8988T (cell line): ENCODE results near the gene MYLK3.
"Not testable (repeated sequence)": the region's sequence is repeated elsewhere in the genome, so short reads cannot be mapped to it uniquely, and the experiment has no call there.

Experiments used
- DNase-seq: peaks from one replicate; pipeline ENCODE4 v3.0.0; 2011

The MYLK3 gene

DNA sequence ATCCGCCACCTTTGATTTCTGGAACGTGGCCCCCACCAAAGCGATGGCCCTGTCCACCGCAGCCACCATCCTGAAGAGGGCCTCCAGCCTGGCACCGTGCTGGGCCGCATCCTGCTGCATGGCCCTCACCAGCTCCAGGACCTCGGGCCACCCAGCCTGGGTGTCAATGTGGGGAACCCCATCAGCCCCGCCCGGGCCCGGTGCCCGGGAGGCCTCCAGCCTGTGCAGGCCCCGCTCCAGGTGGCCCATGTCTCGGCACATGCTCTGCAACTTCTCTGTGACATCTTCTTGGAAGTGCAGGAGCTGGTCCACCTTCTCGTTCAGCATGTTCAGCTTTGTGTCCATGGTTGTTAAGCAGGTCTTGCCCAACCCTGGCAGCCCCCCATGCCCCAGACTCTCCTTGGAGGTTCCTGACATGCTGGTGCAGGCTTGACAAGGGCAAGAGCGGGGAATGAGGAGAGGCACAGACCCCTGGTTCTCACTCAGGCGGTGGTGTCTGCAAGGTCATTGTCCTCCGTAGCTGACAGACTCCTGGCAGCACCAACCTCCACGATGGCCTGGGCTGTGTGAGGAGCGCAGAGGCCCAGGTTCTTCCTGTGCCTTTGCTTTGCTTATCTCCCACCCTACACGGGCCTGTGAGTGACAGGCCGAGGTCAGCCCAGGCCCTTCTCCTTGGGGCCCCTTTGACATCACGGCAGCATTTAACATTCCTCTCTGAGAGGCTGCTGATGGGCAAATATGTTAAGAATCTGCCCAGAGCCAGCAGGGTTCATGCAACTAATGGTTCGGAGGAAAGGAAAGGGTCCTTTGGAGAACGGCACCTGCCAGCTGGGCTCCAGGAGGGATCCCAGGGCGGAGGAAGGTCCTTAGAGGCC lies at the start of gene MYLK3:
Gene MYLK3 (minus strand): TSS at position 568 of the 875 bp plus-strand sequence. CDS start 151 bp downstream, at position 417.
- DNase-seq = no peak

DNA sequence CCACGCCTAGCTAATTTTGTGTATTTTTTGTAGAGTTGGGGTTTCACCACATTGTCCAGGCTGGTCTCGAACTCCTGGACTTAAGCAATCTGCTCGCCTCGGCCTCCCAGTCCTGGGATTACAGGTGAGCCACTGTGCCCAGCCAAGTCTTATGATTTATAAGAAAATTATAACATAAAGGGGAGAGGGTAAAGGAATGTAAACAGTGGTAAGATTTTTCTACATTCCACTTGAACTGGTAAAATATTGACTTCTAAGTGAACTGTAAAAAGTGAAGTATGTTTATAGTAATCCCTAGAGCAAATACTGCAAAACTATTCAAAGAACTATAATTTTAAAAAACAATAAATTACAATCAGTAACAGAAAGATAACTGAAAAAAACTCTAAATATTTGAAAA lies 49.4 kb upstream of the MYLK3 start:
- DNase-seq = no peak

DNA sequence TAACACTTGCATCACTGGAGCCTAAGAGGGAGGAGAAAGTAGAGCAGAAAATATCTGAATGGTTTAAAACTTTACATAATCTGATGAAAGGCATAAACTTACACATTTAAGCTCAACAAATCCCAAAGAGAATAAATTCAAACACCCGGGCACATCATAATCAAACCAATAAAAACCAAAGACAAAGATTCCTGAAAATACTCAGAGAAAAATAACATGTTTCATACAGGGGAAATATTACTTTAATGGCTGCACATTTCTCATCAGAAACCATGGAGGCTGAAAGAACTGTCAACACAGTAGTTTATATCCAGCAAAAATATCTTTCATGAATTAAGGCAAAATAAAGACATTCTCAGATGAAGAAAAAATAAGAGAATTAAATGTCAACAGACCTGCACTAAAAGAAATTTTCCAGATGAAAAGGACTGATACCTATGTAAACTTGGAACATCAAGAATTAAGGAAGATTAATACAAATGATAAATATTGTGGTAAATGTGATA lies 48.7 kb upstream of the MYLK3 start:
- DNase-seq = no peak

DNA sequence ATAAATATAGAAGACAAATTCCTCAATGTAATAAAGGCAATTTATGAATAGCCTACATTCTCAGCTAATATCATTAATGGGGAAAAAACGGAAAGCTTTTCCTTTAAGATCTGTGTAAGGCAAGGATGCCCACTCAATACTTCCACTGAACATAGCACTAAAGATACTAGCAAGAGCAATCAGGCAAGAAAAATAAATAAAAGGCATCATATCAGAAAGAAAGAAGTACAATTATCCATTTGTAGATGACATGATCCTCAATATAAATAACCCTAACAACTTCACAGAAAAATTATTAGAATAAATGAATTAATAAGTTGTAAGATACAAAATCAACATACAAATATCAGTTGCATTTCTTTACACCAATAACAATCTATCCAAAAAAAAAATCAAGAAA lies 45.7 kb upstream of the MYLK3 start:
- no peak for DNase-seq

DNA sequence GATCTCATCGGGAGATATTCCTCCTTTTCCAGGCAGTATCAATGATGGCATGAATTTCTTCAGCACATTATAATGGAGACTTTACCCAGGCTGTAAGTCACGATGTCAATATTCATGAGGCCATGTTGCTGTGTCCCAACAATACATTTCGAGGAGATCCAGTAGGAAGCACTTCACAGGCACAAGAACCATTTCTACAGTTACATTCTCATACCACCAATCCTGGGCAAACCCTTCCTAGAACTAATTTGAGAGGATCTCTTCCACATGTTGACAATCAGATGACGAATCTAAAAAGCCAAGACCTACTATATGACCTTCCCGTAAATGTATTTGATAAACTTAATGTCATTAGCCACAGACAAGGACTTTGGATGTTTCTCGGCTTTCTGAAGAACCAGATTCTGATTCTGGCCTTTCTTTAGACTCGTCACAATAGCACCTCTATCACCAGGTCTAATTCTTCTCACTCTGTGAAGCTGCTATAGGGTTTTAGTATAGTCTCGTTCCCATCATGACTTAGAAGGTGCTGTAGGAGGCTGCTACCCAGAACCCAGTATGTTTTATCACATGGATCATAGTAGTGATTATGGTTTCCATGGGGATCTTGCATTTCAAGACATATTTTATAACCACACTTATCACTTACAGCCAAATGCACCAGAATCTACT lies 42.6 kb upstream of the MYLK3 start:
- DNase-seq = no peak

DNA sequence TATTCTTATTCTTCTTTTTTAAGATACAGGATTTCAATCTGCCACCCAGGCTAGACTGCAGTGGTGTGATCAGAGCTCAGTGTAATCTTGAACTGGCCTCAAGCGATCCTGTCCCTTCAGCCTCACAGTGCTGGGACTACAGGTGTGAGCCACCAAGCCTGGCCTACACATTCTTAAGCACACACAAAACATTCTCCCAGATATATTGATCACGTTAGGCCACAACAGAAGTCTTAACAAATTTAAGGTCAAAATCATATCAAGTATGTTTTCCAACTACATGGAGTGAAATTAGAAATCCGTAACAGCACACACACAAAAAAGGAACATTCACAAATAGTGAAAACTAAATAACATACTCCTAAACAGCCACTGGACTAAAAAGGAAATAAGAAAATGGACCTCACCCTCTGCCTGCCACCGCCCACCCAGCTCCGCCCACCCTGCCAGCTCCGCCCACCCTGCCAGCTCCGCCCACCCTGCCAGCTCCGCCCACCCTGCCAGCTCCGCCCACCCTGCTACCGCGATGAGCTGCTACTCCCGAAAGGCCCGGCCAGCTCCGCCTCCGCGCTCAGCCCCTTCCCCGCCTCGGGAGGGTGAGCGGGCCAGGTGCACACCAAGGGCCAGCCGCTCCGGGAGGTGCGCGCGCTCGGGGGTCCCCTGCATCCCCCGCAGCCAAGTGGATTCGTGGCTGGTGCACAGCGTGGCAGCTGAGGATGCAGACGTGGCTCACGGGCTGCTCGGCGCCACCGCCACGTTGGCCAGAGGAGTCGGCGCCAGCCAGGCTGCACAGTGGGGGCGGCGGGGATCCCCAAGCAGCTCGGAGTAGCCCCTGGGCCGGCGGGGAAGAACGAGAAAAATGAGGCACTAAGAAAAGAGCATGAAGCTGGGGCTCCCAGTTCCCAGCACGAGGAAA lies 41.6 kb upstream of the MYLK3 start:
- peak; percentile 81 for DNase-seq

DNA sequence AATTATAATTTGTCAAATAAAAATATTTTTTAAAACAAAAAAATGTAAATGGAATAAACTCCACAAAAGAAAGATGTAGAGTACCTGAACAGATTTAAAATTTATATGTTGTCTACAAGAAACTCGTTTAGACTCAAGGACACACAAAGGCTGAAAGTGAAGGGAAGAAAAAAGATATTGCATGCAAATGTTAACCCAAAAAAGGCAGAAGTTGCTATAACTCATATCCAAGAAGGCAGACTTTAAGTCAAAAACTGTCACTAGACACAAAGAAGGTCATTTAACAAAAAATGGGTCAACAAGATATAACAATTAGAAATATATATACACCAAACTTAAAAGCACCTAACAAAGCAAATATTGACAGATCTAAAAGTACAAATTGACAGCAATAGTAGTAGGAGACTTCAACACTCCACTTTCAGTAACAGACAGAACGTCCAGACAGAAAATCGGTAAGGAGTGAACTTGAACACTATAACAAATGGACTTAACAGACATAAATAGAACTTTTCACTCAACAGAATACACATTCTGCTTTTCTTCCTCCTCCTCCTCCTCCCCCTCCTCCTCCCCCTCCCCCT lies 40.8 kb upstream of the MYLK3 start:
- no peak for DNase-seq

DNA sequence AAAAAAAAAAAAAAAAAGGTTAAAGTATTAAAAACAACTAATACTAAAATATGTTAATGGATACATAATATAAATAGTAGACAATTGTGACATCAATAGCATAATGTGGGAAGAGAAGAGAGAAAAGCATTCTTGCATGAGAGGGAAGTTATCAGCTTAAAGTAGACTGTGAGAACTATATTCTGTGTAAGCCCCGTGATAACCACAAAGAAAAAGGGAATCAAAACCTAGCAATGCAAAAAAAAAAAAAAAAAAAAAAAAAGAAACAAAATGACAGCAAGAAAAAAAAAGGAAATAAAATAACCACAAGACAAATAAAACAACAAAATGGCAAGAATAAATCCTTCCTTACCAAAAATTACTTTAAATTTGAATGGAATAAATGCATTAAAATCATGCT lies 39.8 kb upstream of the MYLK3 start:
- no peak for DNase-seq

DNA sequence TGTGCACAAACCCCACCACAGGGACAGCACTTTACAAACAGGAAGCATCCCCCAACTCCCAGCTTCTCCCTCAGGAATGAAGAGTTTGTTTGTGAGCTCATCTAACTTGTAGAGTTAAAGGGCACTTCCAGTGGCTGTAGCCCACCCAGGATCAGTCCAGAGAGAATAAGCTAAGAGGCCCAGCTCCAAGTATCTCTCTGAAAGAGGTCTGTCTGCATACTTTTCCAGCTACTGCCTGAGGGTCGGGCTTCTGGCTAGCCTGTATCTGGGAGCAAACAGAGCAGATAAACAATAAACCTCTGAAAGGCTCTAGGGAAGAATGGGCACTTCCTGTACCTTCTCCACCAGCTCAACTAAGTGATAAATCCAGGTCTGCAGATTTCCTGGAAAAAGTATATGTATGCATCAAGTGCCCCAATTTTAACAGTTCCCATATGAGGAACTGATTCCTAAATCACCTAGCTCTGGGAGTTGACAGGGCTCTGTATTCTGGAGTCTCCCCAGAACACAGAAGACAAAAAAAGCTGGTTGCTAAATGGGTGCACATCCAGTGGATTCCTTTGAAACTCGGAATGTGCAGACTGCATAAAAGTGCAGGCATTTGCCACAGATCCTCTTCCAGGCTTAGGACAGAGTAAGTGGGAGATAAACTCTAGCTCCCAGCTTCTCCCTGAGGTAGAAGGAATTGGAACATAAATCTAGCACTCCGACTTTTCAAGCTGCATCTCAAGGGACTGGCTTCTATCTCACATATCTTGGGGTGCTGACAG lies 37.1 kb upstream of the MYLK3 start:
- DNase-seq = no peak

DNA sequence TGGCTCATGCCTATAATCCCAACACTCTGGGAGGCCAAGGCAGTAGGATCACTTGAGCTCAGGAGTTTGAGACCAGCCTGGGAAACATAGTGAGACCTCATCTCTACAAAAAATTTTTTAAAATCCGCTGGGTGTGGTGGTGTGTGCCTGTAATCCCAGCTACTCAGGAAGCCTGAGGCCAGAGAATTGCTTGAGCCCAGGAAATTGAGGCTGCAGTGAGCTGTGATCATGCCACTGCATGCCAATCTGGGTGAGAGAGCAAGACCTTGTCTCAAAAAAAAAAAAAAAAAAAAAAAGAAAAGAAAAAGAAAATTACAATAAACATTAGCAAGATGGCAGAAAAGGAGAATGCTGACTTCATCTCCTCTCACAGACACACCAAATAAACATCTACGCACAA lies 36.4 kb upstream of the MYLK3 start:
- not testable (repeated sequence) for DNase-seq

DNA sequence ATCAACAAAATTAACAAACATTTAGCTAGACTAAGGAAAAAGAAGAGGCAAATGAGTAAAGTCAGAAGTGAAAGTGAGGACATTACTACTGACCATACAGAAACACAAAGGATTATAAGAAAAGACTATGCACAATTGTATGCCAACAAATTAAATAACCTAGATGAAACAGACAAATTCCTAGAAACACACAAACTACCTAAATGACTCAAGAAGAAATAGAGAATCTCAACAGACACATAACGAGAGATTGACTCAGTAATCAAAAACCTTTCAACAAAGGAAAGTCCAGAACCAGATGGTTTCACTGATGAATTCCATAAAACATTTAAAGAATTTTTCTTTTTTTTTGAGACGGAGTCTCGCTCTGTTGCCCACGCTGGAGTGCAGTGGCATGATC lies 35.7 kb upstream of the MYLK3 start:
- DNase-seq = no peak

DNA sequence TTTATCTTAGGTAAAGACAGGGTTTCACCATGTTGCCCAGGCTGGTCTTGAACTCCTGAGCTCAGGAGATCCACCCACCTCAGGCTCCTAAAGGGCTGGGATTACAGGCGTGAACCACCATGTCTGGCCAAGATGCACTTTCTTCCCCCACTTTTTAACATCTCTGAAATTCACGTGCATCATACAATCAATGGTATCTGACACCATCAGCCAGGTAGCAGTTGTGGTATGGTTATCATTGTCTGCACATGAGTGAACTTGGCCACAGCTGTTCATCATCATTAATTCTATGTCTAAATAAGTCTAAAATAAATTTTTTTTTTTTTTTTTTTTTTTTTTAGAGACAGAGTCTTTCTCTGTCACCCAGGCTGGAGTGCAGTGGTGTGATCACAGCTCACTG lies 34.2 kb upstream of the MYLK3 start:
- no peak for DNase-seq

DNA sequence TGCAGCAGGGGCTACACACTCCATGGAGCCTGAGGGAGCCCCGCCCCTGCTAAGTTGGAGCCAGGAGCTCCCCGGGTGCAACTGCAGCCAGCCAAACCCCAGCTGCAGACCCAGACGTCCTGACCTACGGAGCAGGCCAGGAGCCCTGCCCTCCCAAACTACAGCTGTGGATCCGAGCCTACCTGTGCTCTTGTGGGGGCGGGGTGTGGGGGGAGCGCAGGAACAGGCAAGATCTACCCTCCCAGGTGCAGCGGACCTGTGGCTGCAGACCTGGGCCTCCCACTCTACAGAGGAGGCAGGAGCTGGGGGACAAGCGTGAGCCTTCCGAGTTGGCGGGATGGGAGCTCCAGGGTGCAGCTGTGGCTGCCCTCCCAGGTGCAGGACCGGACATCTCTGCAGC lies 29.7 kb upstream of the MYLK3 start:
- no peak for DNase-seq

DNA sequence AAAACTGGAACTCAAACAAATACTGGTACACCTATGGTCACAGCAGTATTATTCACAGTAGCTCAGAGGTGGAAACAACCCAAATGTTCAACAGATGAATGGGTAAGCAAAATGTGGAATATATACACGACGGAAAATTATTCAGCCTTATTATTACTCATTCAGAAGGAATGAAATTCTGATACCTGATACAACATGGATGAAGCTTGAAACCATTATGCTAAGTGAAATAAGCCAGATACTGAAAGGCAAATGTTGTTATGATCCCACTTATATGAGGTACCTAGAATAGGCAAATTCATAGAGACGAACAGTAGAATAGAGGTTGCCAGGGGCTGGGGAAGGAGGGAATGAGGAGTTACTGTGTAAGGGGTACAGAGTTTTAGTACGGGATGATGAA lies 27.1 kb upstream of the MYLK3 start:
- no peak for DNase-seq

DNA sequence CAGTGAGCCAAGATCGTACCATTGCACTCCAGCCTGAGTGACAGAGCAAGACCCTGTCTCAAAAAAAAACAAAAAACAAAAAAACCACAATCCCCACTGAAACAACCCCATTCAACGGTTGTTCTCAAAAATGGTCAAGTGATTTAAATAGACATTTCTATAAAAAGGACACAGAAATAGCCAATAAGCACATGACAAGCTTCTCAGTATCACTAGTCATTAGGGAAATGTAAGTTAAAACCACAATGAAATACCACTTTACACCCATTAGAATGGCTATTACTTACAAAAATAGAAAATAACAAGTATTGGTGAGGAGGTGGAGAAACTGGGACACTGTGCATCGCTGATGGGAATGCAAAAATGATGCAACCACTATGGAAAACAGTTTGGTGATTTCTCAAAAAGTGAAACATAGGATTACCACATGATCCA lies 26.6 kb upstream of the MYLK3 start:
- no peak for DNase-seq

DNA sequence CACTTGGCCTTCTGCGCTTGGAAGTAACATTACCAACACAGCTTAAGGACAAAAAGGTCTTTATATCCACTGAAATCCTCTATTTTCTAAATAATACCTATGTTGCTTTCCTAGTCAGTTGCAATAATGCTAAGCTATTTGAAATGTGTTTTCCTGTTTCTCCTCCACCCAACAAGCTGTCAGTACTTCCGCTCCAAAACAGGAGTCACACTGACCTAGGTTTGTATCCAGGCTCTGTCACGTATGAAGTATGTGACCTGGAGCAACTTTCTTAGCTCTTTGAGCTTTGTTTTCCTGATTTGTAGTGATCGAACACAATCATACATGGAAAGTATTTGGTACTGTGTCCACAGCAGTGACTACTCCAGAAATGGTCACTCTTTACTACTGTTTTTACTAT lies 24.3 kb upstream of the MYLK3 start:
- DNase-seq = no peak

DNA sequence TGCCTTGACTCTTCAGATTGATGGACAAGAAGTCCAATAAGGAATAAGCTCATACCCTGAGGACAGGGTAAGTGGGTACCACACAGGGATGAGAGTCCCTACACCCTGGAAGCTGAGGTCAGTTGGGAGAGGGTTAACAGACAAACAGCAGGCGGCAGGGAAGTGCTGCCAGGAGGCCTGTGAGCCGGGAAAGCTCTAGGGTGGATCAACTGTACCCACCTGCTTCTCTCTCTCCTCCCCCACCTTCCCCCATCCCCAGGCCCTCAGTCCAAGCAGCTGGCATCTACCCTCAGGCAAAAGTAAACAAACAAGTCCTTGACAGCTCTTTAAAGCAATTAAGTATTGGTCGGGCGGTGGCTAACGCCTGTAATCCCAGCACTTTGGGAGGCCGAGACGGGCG lies 20.7 kb upstream of the MYLK3 start:
- DNase-seq = no peak

DNA sequence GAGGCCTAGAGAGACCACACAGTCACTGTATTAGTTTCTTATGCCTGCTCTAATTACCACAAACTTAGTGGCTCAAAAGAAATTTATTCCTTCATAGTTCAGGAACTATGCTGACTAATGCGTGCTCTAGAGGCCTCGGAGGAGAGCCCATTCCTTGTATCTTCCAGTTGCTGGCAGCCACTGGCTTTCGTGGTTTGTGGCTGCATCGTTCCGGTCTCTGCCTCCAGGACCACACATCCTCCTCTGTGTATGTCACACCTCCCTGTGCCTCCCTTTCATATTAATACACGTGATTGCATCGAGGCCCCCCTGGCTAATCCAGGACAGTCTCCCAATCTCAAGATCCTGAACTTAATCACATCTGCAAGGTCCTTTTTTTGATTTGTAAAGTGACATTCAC lies 16.9 kb upstream of the MYLK3 start:
- DNase-seq = no peak

DNA sequence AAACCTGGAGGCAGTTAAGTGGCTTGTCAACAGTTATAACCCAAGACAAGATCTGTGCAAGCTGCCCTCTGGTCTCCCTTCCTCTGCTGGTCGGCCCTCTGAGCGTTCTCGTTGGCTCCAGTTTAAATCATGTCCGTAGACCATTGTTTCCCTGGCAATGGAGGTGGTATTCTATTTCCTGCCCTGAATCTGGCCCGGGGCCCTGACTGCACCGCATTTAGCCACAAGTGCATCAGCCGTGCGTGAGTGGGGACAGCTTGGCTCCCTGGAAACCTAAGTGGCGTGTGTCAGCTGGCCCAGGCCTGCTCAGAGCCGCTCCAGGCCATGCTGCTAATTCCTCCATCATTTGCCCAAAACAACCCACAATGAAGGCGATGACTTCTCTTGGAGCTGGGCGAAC lies 15.0 kb upstream of the MYLK3 start:
- DNase-seq = no peak

DNA sequence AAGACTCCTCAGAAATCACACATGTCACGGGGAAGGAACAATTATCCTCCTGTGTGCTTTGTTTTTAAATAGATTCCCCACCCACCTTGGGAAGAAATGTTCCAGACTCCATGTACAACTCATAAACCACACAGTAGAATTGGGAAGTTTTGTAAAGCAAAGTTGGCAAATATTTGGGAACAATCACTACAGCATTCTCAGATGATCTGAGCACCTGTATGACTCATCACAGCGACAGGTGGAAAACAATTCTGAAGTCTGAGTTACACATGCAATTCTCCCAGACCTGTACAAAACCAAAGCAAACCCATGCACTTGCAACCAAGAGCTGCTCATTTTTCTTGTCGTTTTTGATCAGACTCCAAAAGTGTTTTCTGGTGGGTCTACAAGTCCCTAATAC lies 14.4 kb upstream of the MYLK3 start:
- no peak for DNase-seq

DNA sequence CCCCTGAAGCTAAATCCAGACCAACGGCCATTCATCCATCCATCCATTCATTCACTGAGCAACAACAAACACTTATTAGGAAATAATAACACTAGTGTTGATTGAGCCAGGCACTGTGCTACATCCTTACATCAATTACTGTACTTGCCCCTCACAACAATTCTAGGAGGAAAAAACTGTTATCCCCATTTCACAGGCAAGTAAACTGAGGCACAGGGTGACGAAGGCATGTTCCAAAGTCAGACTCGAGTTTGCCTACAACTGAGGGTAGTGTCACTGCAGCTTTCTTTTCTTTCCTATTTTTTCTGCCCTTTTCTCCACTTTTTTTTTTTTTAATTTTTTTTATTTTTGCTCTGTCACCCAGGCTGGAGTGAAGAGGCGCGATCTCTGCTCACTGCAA lies 11.2 kb upstream of the MYLK3 start:
- DNase-seq = no peak
